GM10266 (cell line): ENCODE data around the gene HS1BP3.

Source experiments
- DNase-seq: peaks from one replicate; pipeline ENCODE4 v3.0.0; 2012; ENCODE audit errors: extremely low spot score
- CTCF ChIP-seq: IDR thresholded peaks from 2 replicates; pipeline ENCODE4 v1.5.1; 2012; ENCODE audit warnings: mild to moderate bottlenecking, low read depth; ENCODE audit not compliant: control insufficient read depth, insufficient read depth; ENCODE audit errors: missing control alignments

Gene HS1BP3

DNA sequence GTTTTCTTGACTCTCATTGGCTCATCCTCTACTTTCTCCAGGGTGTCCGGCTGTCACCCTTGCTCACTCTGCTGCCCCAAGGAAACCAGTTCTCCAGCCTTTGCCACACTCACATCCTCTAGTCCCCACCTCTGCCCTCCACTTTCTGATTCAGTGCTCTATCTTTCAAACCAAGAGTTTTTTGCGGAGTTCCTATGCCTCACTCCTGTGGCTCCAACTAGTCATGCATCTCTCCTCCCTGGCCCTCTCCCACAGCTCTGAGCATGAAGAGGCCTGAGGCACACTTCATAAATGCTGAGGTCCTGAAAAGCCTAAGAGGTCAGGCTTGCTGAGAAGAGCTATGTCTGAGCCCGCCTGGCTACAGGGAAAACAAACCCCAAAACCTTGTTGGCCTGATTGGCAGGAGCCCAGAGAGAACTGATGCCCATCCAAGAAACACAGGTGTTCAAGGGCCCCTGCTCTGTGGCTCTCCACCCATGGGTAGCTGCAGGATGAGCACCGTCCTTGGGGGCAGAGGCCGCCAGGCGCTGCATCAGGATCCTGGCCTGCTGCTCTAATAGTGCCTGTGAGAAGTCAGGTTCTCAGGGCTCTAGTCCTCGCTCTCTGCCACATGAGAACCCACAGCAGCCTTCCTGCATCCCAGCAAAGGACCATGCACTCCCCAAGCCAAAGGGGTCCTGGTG is 42.1 kb downstream of the HS1BP3 start:
- TF ChIP-seq CTCF = no peak
- no peak for DNase-seq

DNA sequence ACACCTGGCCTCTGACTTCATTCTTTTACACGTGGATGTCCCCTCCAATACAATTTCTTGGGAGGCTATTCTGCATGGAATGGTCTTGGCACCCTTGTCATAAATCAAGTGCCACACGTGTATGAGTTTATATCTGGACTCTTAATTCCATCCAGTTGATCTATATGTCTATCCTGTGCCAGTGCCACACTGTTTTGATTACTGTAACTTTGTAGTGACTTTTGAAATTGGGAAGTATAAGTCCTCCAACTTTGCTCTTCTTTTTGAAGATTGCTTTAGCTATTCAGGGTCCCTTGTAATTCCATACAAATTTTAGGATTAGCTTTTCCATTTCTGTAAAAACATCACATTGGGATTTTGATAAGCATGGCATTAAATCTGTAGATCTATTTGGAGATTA is 43.5 kb downstream of the HS1BP3 start:
- no peak for DNase-seq

GRCh38 chr2:20606198-20606597 is 44.7 kb downstream of the HS1BP3 start:
- no peak for TF ChIP-seq CTCF
- DNase-seq = no peak

More for the DNA sequence above, 43.5 kb downstream of the HS1BP3 start:
- TF ChIP-seq CTCF = no peak

DNA sequence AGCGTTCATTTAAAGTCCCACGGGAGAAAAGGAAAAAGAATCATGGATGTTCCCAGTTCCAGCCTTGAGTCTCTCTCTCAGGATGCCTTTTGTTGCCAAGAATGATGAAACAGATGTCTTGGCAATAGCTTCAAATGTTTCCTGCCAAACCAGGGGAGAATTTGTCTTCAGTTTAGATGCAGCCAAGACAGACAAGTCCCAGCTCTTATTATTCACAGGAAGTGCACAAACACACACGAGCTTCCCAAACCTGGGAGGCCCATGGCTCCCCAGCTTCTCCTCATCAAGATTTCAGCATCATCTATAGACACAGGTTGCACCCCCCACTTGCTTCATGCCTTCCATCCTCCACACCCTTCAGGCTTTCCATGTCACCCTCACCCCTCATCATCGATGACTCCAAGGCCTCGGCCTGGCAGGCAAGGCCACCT is 45.9 kb downstream of the HS1BP3 start:
- DNase-seq = no peak
- no peak for TF ChIP-seq CTCF

DNA sequence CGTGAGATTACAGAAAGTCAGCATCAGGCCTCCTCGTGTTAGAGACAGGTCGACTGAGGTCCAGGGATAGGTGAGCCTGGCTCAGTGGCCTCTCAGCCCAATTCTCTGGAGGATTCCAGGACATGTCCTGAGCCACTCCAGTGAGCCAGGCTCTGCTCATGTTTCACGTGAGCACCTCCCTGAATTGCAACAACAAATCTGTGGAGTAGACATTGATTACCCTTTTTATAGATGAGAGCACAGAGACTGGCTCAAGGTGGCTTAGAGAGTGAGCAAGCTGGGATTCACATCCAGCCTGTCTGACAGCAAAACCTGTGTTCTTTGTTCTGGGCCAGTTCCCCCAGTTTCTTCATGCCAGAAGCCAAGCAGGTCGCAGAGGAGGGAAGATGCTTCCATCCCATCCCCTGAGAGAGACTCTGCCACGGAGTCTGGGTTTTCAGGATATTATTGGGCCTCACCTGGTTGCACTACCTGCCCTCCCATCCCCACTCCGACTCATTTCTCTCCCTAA is 46.4 kb downstream of the HS1BP3 start:
- DNase-seq = no peak
- no peak for TF ChIP-seq CTCF

DNA sequence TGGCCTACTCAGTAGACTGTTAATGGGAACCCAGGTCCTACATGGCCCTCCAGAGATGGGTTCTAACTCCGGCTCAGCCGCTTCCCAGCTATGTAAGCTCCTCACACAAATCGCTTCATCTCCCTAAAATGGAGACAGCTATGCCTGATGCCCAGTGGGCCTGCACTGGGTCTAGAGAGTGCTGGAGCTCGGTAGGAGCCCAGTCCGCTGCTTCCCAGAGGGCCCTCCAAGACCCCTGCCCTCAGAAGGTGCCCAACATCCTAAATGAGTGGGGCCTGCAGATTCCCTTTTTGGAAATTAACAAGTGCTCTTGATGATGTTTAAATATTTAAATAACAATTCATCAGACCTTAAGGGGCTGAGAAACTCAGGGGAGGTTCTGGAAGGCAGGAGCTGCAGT is 47.1 kb downstream of the HS1BP3 start:
- no peak for DNase-seq

More for the DNA sequence above, 47.1 kb downstream of the HS1BP3 start:
- TF ChIP-seq CTCF = no peak
